Mucosa of descending colon (tissue), 3 donors: ENCODE measurements around the gene CPLX1. TPM values are rescaled to one million over a fixed set of nuclear protein-coding genes. Genes with fewer than 3 reads are reported as not detected.

ENCODE experiments used
- ATAC-seq: fragments of 200-7000 bp; cut with Tn5 transposase; one replicate; pipeline ENCODE4 v1.9.1; 2020; ENCODE audit warnings: mild to moderate bottlenecking, moderate library complexity
- DNase-seq, 3 donors: peaks; one replicate each; pipeline ENCODE4 v3.0.0-alpha.2; 2020
- H3K36me3 ChIP-seq: fragments of 200-600 bp; one replicate; pipeline ENCODE4 v1.8.0; 2021; ENCODE audit warnings: low read depth, mild to moderate bottlenecking
- H3K4me1 ChIP-seq: fragments of 200-600 bp; one replicate; pipeline ENCODE4 v1.8.0; 2021; ENCODE audit warnings: low read depth, mild to moderate bottlenecking
- H3K4me3 ChIP-seq: fragments of 200-600 bp; one replicate; pipeline ENCODE4 v1.8.0; 2021; ENCODE audit warnings: mild to moderate bottlenecking
- H3K9me3 ChIP-seq: fragments of 200-600 bp; one replicate; pipeline ENCODE4 v1.8.0; 2021; ENCODE audit warnings: mild to moderate bottlenecking
- CTCF ChIP-seq: fragments of 200-600 bp; IDR thresholded peaks from one replicate; pipeline ENCODE4 v1.8.0; 2022; ENCODE audit warnings: antibody characterized with exemption, mild to moderate bottlenecking
- intact Hi-C, 2 donors: fragments of 100-400 bp; cut with DNase I in 1 of 2; cut with micrococcal nuclease in 1 of 2; formaldehyde crosslinking; loops; one replicate each; pipeline versions ENCODE4 v1.11.0 to v1.11.1; 2022; cut with DNase I, micrococcal nuclease
- long read RNA-seq, 2 donors: library from polyadenylated mRNA; unstranded; transcript quantifications; one replicate each; pipeline ENCODE4 v2.0.0, GENCODE V29; 2019 to 2021
- total RNA-seq, 3 donors: library from RNA; stranded (reverse); fragmentation: NEBNext Ultra II Directional in 2 of 3; extraction: Animal tissue kit (Norgen Biotek cat#: 25700) in 2 of 3; gene quantifications; one replicate each; pipeline versions ENCODE4 v1.2.1 to v1.2.4, GENCODE V29; 2021 to 2023
- donor health status: DM: no; HTN: no; CAD: no; lungs with moderate emphysema.
- donor health status: DM: no; HTN: no; CAD: no.
- donor health status: DM: no; HTN: yes; CAD: no.

CPLX1 gene
- 1 to 10 TPM; 1.9 to 3.4 (median 2.7) TPM for total RNA-seq
- long read RNA-seq, donor 1, partial matches to known transcripts: 0 of 1 reads
- long read RNA-seq, donor 1, other reads (novel, unspliced or antisense): 1 of 1 reads
- long read RNA-seq, donor 2: 0 reads

GRCh38 chr4:825971-826330, at the start of gene CPLX1:
Gene CPLX1 (minus strand): TSS chr4:826129. CDS start chr4:824522, 1,607 bp downstream.
- peak; percentile 36 to 57 (median 46) for DNase-seq
- peak; percentile 71 for ATAC-seq
- Histone ChIP-seq H3K36me3 (no peaks in the 10 kb centered on the region), H3K4me1 (peaks cover 8% of the 10 kb centered on the region), H3K4me3 (no peak within 1 kb of the TSS), H3K9me3 (no peaks in the 10 kb centered on the region)
- intact Hi-C loops: no loop called here
- no peak for TF ChIP-seq CTCF

- no peaks in the 10 kb centered on the region for H3K9me3 ChIP-seq
- peaks cover 3% of the 10 kb centered on the region for H3K36me3 ChIP-seq
- intact Hi-C loops: no loop called here
- no peak overlapping the region for H3K4me3 ChIP-seq
- DNase-seq: no peak
- H3K4me1 ChIP-seq: no peaks in the 10 kb centered on the region
- ATAC-seq: no peak
- TF ChIP-seq CTCF: no peak
Observed at GRCh38 chr4:874971-875817, 49.3 kb upstream of the CPLX1 start.

- no peak overlapping the region for H3K4me3 ChIP-seq
- no peaks in the 10 kb centered on the region for H3K9me3 ChIP-seq
- intact Hi-C loops: no loop called here
- H3K4me1 ChIP-seq: no peaks in the 10 kb centered on the region
- no peak for ATAC-seq
- peaks cover 3% of the 10 kb centered on the region for H3K36me3 ChIP-seq
- no peak for DNase-seq
- TF ChIP-seq CTCF: no peak
Observed at GRCh38 chr4:874056-874455, 48.1 kb upstream of the CPLX1 start.

GRCh38 chr4:872241-872981, 46.5 kb upstream of the CPLX1 start:
- peaks cover 3% of the 10 kb centered on the region for H3K36me3 ChIP-seq
- H3K4me3 ChIP-seq: no peak overlapping the region
- H3K9me3 ChIP-seq: no peaks in the 10 kb centered on the region
- no peak for TF ChIP-seq CTCF
- intact Hi-C loops: no loop called here
- ATAC-seq (no peak), DNase-seq (no peak)
- H3K4me1 ChIP-seq: no peaks in the 10 kb centered on the region

- TF ChIP-seq CTCF: no peak
- DNase-seq: no peak
- intact Hi-C loops: no loop called here
- ATAC-seq: no peak
- no peaks in the 10 kb centered on the region for H3K9me3 ChIP-seq
- no peak overlapping the region for H3K4me3 ChIP-seq
- H3K36me3 ChIP-seq: peaks cover 4% of the 10 kb centered on the region
- no peaks in the 10 kb centered on the region for H3K4me1 ChIP-seq
Observed at GRCh38 chr4:871484-871883, 45.6 kb upstream of the CPLX1 start.
